SU-DHL-6 (cell line): Measurements from ENCODE around the gene CRYBG3.

Experiments
- H2AFZ ChIP-seq: fragments of 200-600 bp; sonication (generic); 2 replicates; pipeline ENCODE4 v1.6.1; 2014; ENCODE audit warnings: low read depth, mild to moderate bottlenecking, moderate library complexity, mixed read lengths, antibody characterized with exemption, low read length; ENCODE audit not compliant: severe bottlenecking
- H3F3A ChIP-seq: fragments of 200-600 bp; shearing (Covaris generic); 2 replicates; pipeline ENCODE4 v1.6.0; 2016; ENCODE audit warnings: antibody characterized with exemption, mild to moderate bottlenecking; ENCODE audit not compliant: insufficient read depth
- H3K27ac ChIP-seq: fragments of 200-600 bp; sonication (generic); 2 replicates; pipeline ENCODE4 v1.5.1; 2016; ENCODE audit warnings: low read depth, mild to moderate bottlenecking, low read length, moderate library complexity, mixed read lengths
- H3K27me3 ChIP-seq: fragments of 200-600 bp; sonication (generic), shearing (Covaris generic); 2 replicates; pipeline ENCODE4 v1.6.0; 2014; ENCODE audit warnings: mild to moderate bottlenecking, low read length
- H3K36me3 ChIP-seq: fragments of 200-600 bp; sonication (generic); 2 replicates; pipeline ENCODE4 v1.6.1; 2014; ENCODE audit warnings: mild to moderate bottlenecking, low read length, mixed read lengths
- H3K4me2 ChIP-seq: fragments of 300-600, 200-600 bp; shearing (Covaris generic), sonication (generic); 2 replicates; pipeline ENCODE4 v1.6.0; 2014; ENCODE audit warnings: low read length, low read depth, mild to moderate bottlenecking; ENCODE audit not compliant: poor library complexity, severe bottlenecking
- H3K4me3 ChIP-seq: fragments of 200-600 bp; sonication (generic); 2 replicates; pipeline ENCODE4 v1.5.1; 2014; ENCODE audit warnings: antibody characterized with exemption, low read length, mild to moderate bottlenecking, mixed read lengths; ENCODE audit not compliant: insufficient read depth, poor library complexity, severe bottlenecking
- H3K79me2 ChIP-seq: fragments of 200-600 bp; sonication (generic); 2 replicates; pipeline ENCODE4 v1.6.1; 2014; ENCODE audit warnings: mild to moderate bottlenecking, low read length, moderate library complexity; ENCODE audit not compliant: insufficient read depth
- H3K9ac ChIP-seq: fragments of 200-600 bp; sonication (generic); 2 replicates; pipeline ENCODE4 v1.7.0; 2014; ENCODE audit warnings: mild to moderate bottlenecking, low read length
- H3K9me2 ChIP-seq: fragments of 200-600 bp; sonication (generic); replicated peaks from 2 replicates; pipeline ENCODE4 v1.6.1; 2014; ENCODE audit warnings: low read length; ENCODE audit not compliant: insufficient read depth
- H3K9me3 ChIP-seq: fragments of 200-600 bp; sonication (generic); 2 replicates; pipeline ENCODE4 v1.6.1; 2014; ENCODE audit warnings: low read length, mixed read lengths; ENCODE audit not compliant: insufficient read depth
- H4K20me1 ChIP-seq: fragments of 200-600 bp; sonication (generic); 2 replicates; pipeline ENCODE4 v1.6.1; 2014; ENCODE audit warnings: low read depth, mild to moderate bottlenecking, antibody characterized with exemption, low read length, moderate library complexity, mixed read lengths
- CTCF ChIP-seq: fragments of 200-600 bp; sonication (generic); IDR thresholded peaks from one replicate; pipeline ENCODE4 v1.5.1; 2017; ENCODE audit warnings: antibody characterized with exemption, mild to moderate bottlenecking, low read length, moderate library complexity; ENCODE audit not compliant: insufficient read depth, poor library complexity, severe bottlenecking
- EZH2phosphoT487 ChIP-seq: fragments of 200-600 bp; sonication (generic), shearing (Covaris generic); conservative IDR thresholded peaks from 2 replicates; pipeline ENCODE4 v1.6.1; 2018; ENCODE audit warnings: mild to moderate bottlenecking, antibody characterized with exemption, low read length, moderate library complexity, mixed read lengths

Gene CRYBG3

GRCh38 chr3:97987306-97987705 lies 165.5 kb downstream of the CRYBG3 start:
- no peak overlapping the region for H3K4me2 ChIP-seq
- H3F3A ChIP-seq, result no peaks in the 10 kb centered on the region
- H3K9ac ChIP-seq, result no peak overlapping the region
- no peaks in the 10 kb centered on the region for H3K9me3 ChIP-seq
- H3K9me2 ChIP-seq, result no peaks in the 10 kb centered on the region
- no peaks in the 10 kb centered on the region for H3K27me3 ChIP-seq
- no peaks in the 10 kb centered on the region for H3K79me2 ChIP-seq
- TF ChIP-seq EZH2phosphoT487, result no peak
- no peak overlapping the region for H2AFZ ChIP-seq
- no peak overlapping the region for H3K27ac ChIP-seq
- H3K36me3 ChIP-seq, result no peaks in the 10 kb centered on the region
- no peaks in the 10 kb centered on the region for H4K20me1 ChIP-seq
- H3K4me3 ChIP-seq, result no peak overlapping the region

GRCh38 chr3:97988784-97989568 lies 167.2 kb downstream of the CRYBG3 start:
- Histone ChIP-seq H3K9ac (no peak overlapping the region), H3K4me3 (no peak overlapping the region), H3K9me3 (no peaks in the 10 kb centered on the region), H3K9me2 (no peaks in the 10 kb centered on the region), H2AFZ (no peak overlapping the region), H3K4me2 (no peak overlapping the region), H3F3A (no peaks in the 10 kb centered on the region), H3K27me3 (no peaks in the 10 kb centered on the region), H3K27ac (no peak overlapping the region), H4K20me1 (no peaks in the 10 kb centered on the region), H3K36me3 (no peaks in the 10 kb centered on the region), H3K79me2 (no peaks in the 10 kb centered on the region)
- no peak for TF ChIP-seq EZH2phosphoT487
- TF ChIP-seq CTCF, result no peak

GRCh38 chr3:97990624-97991292 lies 168.9 kb downstream of the CRYBG3 start:
- Histone ChIP-seq H2AFZ (no peak overlapping the region), H3F3A (no peaks in the 10 kb centered on the region), H4K20me1 (no peaks in the 10 kb centered on the region), H3K79me2 (no peaks in the 10 kb centered on the region), H3K27ac (no peak overlapping the region), H3K4me3 (no peak overlapping the region), H3K36me3 (no peaks in the 10 kb centered on the region), H3K9me2 (no peaks in the 10 kb centered on the region), H3K9me3 (no peaks in the 10 kb centered on the region), H3K4me2 (no peak overlapping the region), H3K9ac (no peak overlapping the region), H3K27me3 (no peaks in the 10 kb centered on the region)
- TF ChIP-seq CTCF, result no peak
- TF ChIP-seq EZH2phosphoT487, result no peak

- Histone ChIP-seq H3K9me2 (no peaks in the 10 kb centered on the region), H2AFZ (no peak overlapping the region), H4K20me1 (no peaks in the 10 kb centered on the region), H3K9me3 (no peaks in the 10 kb centered on the region), H3K27me3 (no peaks in the 10 kb centered on the region), H3K36me3 (no peaks in the 10 kb centered on the region), H3K27ac (no peak overlapping the region), H3F3A (no peaks in the 10 kb centered on the region), H3K4me3 (no peak overlapping the region), H3K9ac (no peak overlapping the region), H3K4me2 (no peak overlapping the region), H3K79me2 (no peaks in the 10 kb centered on the region)
- TF ChIP-seq CTCF (no peak), EZH2phosphoT487 (no peak)
Measured at GRCh38 chr3:97991293-97991682, 169.5 kb downstream of the CRYBG3 start.
